Measurements from ENCODE around the gene EPS8. TPM values are rescaled to one million over a fixed set of nuclear protein-coding genes. Genes with fewer than 3 reads are reported as not detected.

The EPS8 gene
- total RNA-seq, 2 donors from 2014 or later = 6.7 to 8.1 TPM

- H3K9me3 Mint-ChIP-seq = no peaks in the 10 kb centered on the region
- H3K9me3 ChIP-seq (ENCODE audit: control insufficient read depth, low read length) = no peaks in the 10 kb centered on the region
- H3K4me3 Mint-ChIP-seq = no peak overlapping the region
- no peaks in the 10 kb centered on the region for H3K36me3 ChIP-seq (ENCODE audit: control insufficient read depth, insufficient read depth, low read length)
- H3K36me3 Mint-ChIP-seq (ENCODE audit: low read depth) = no peaks in the 10 kb centered on the region
- H3K27ac Mint-ChIP-seq = no peak overlapping the region
- no peak for DNase-seq
- WGBS, 2 experiments (ENCODE audit: insufficient coverage in 1 of 2, insufficient read length in 1 of 2) = 97 to 100% methylated on average over 2 to 5 of the region's 5 CpGs
- no peak overlapping the region for H3K9ac ChIP-seq (ENCODE audit: extremely low read depth, low read length, poor library complexity, severe bottlenecking)
- peaks cover 1% of the 10 kb centered on the region for H3K4me1 Mint-ChIP-seq
- no peak overlapping the region for H3K27ac ChIP-seq (ENCODE audit: low read depth, low read length)
- TF ChIP-seq, protein P1, sequence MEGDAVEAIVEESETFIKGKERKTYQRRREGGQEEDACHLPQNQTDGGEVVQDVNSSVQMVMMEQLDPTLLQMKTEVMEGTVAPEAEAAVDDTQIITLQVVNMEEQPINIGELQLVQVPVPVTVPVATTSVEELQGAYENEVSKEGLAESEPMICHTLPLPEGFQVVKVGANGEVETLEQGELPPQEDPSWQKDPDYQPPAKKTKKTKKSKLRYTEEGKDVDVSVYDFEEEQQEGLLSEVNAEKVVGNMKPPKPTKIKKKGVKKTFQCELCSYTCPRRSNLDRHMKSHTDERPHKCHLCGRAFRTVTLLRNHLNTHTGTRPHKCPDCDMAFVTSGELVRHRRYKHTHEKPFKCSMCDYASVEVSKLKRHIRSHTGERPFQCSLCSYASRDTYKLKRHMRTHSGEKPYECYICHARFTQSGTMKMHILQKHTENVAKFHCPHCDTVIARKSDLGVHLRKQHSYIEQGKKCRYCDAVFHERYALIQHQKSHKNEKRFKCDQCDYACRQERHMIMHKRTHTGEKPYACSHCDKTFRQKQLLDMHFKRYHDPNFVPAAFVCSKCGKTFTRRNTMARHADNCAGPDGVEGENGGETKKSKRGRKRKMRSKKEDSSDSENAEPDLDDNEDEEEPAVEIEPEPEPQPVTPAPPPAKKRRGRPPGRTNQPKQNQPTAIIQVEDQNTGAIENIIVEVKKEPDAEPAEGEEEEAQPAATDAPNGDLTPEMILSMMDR (conservative IDR thresholded peaks at IDR 0.05) = no peak
- H3K27me3 ChIP-seq (ENCODE audit: control insufficient read depth, insufficient read depth, low read length, poor library complexity, severe bottlenecking) = no peaks in the 10 kb centered on the region
- no peak overlapping the region for H3K4me3 ChIP-seq (ENCODE audit: low read length)
- H3K4me1 ChIP-seq (ENCODE audit: control insufficient read depth, insufficient read depth, low read length) = no peaks in the 10 kb centered on the region
- H3K27me3 Mint-ChIP-seq (ENCODE audit: insufficient read depth) = no peaks in the 10 kb centered on the region
Observed at GRCh38 chr12:15664491-15664890, 124.7 kb downstream of the EPS8 start.

DNA sequence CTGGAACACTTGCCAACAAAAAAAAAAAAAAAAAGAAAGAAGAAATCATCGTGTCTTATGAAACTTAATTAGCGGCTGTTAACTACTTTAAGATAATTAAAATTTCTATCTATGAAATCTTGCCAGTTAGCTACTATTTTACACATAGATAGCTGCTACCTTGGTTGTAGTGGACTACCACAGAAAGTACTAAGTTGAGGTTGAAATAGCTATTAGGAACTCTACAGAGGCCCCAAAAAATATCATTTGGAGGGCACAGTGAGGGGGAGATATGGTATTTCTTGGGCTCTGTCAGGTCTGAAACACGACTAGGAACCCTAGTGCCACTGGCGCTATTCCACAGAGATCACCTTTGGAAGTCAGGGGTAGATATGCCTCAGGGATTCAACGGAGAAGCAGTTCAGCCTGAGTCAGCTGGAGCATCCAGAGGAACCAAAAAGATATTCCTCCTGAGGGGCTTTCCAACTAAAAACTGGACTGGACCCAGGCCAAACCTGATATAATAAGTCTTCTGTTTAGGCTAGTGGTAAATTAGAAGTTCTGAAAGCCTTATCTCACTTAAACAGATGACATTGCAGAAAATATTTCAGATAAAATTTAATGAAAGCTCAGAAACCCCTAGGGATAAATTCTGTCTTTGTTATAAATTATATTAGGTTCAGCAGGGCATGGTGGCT, 126.1 kb downstream of the EPS8 start:
- Histone ChIP-seq H3K4me1 (ENCODE audit: control insufficient read depth, insufficient read depth, low read length) (no peaks in the 10 kb centered on the region), H3K27ac (ENCODE audit: low read depth, low read length) (no peak overlapping the region), H3K27me3 (ENCODE audit: control insufficient read depth, insufficient read depth, low read length, poor library complexity, severe bottlenecking) (no peaks in the 10 kb centered on the region), H3K36me3 (ENCODE audit: control insufficient read depth, insufficient read depth, low read length) (no peaks in the 10 kb centered on the region), H3K9me3 (ENCODE audit: control insufficient read depth, low read length) (no peaks in the 10 kb centered on the region), H3K4me3 (ENCODE audit: low read length) (no peak overlapping the region), H3K9ac (ENCODE audit: extremely low read depth, low read length, poor library complexity, severe bottlenecking) (no peak overlapping the region)
- H3K4me1 Mint-ChIP-seq = peaks cover 1% of the 10 kb centered on the region
- no peaks in the 10 kb centered on the region for H3K27me3 Mint-ChIP-seq (ENCODE audit: insufficient read depth)
- H3K4me3 Mint-ChIP-seq = no peak overlapping the region
- H3K27ac Mint-ChIP-seq = no peak overlapping the region
- DNase-seq = no peak
- no peaks in the 10 kb centered on the region for H3K9me3 Mint-ChIP-seq
- WGBS, 2 experiments (ENCODE audit: insufficient coverage in 1 of 2, insufficient read length in 1 of 2) = 93 to 95% methylated on average over 3 of the region's 5 CpGs
- no peaks in the 10 kb centered on the region for H3K36me3 Mint-ChIP-seq (ENCODE audit: low read depth)
- TF ChIP-seq, protein P1 (conservative IDR thresholded peaks at IDR 0.05) = no peak

GRCh38 chr12:15662303-15662980, 126.7 kb downstream of the EPS8 start:
- H3K9me3 Mint-ChIP-seq = no peaks in the 10 kb centered on the region
- WGBS, 2 experiments (ENCODE audit: insufficient coverage in 1 of 2, insufficient read length in 1 of 2) = 95 to 100% methylated on average over 1 to 3 of the region's 3 CpGs
- H3K27me3 ChIP-seq (ENCODE audit: control insufficient read depth, insufficient read depth, low read length, poor library complexity, severe bottlenecking) = no peaks in the 10 kb centered on the region
- H3K27ac Mint-ChIP-seq = no peak overlapping the region
- H3K9me3 ChIP-seq (ENCODE audit: control insufficient read depth, low read length) = no peaks in the 10 kb centered on the region
- TF ChIP-seq, protein P1 (conservative IDR thresholded peaks at IDR 0.05) = no peak
- H3K4me3 Mint-ChIP-seq = no peak overlapping the region
- DNase-seq = no peak
- H3K27ac ChIP-seq (ENCODE audit: low read depth, low read length) = no peak overlapping the region
- no peak overlapping the region for H3K9ac ChIP-seq (ENCODE audit: extremely low read depth, low read length, poor library complexity, severe bottlenecking)
- H3K36me3 Mint-ChIP-seq (ENCODE audit: low read depth) = no peaks in the 10 kb centered on the region
- H3K27me3 Mint-ChIP-seq (ENCODE audit: insufficient read depth) = no peaks in the 10 kb centered on the region
- no peaks in the 10 kb centered on the region for H3K4me1 ChIP-seq (ENCODE audit: control insufficient read depth, insufficient read depth, low read length)
- no peak overlapping the region for H3K4me3 ChIP-seq (ENCODE audit: low read length)
- H3K4me1 Mint-ChIP-seq = peaks cover 1% of the 10 kb centered on the region
- peaks cover under 1% of the 10 kb centered on the region for H3K36me3 ChIP-seq (ENCODE audit: control insufficient read depth, insufficient read depth, low read length)

Measured in endodermal cell (in vitro differentiated cells).